ENCODE results near the gene GTF3C4.

GTF3C4 gene

GRCh38 chr9:132670457-132671391 is at the start of gene GTF3C4:
GTF3C4 (plus strand) TSS chr9:132670464; CDS start chr9:132670599, 135 bp downstream.
- DNase-seq (ENCODE audit: low spot score), result peak; percentile 72

DNA sequence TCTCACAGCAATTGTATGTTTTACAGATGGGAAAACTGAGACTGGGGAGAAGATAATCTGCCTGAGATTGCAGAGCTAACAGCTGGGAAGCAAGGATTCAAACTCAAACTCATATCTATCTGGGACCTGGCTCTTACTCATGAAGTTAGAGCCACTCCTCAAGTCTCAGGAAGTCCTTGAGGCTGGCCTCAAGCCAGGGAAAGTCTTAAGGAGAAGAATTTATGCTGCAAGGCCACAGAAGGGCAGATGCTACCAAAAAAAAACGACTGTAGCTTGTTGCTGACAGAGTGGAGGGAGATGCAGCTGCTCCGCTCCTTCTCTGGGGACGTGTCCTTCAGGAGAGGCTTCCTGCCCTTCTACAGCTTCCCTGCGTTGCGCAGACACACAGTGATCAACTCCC is 48.1 kb upstream of the GTF3C4 start:
- DNase-seq (ENCODE audit: low spot score), result no peak

DNA sequence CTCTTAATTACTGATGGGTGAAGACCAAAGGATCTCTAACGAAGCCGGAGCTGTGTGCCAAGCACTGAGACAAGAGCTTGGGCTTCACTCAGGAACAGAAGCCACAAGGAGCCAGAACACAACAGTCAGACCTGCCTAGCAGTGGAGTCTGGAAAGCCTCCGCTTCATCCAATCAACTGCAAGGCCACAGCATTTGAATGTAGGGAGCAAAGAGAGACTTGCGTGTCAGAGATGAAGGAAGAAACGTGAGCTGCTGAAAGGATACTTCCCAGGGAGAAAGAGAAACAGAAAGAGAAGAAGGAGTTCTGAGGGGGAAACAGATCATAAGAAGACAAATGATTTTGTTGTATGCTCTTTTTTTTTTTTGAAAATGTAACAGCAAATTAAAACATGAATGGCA is 44.0 kb upstream of the GTF3C4 start:
- DNase-seq (ENCODE audit: low spot score), result no peak

DNA sequence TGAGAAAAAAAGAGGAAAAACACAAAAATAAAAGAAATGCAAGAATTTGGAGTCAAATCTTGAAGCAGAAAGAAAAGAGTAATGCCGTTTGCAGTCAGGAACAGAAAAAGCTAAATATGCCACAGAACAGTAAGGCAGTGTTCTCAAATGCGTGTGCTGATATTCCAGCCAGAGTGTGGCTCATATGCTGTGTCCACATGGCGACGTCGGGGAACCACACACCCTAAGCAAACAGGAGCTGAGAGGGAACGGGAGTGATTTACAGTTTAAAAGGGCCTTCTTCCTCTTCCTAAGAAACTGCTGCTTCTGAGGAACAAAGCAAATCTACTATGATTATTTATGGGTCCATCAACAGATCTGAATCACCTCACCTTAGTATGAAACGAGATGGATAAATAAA is 43.2 kb upstream of the GTF3C4 start:
- DNase-seq (ENCODE audit: low spot score), result no peak

DNA sequence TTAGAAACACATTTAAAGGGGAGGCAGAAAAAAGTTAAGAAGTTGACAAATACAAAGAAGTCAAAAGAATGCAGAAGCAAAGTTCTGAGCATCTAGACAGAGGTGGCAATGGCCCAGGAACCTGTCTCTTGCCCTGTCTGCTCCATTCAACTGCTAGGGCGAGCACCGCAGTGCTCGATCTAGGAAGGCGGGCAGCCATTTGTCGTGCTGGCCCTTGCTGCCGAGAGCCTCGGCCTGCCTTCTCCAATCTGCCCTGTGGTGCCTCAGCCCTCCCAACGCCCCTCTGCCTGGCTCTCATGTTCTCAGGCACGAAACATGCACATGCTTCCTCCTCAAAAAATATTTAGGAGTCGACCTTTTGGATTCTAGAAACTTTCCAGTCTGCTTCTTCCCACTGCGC is 42.7 kb upstream of the GTF3C4 start:
- DNase-seq (ENCODE audit: low spot score), result no peak

GRCh38 chr9:132628746-132629145 is 41.5 kb upstream of the GTF3C4 start:
- no peak for DNase-seq (ENCODE audit: low spot score)

- DNase-seq (ENCODE audit: low spot score), result no peak
Observed at GRCh38 chr9:132630116-132630515, 40.1 kb upstream of the GTF3C4 start.

DNA sequence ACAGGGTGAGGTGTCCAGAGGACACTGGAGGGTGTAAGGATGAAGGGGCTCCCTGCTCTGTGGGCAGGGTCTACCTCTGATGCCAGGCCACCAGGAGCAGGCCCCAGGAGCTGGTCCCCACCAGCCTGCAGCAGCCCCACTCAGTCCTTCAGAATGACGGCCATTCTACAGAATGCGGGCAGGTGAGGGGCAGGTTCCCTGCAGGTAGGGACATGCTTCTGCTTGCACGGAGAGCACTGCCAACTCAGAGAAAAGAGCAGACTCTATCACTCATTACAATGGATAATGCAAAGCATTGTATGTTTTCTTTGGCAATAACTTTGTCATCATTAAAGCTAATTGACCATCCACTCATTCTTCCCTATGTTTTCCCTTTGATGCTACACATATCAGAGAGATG is 39.5 kb upstream of the GTF3C4 start:
- no peak for DNase-seq (ENCODE audit: low spot score)

GRCh38 chr9:132631280-132631679 is 39.0 kb upstream of the GTF3C4 start:
- no peak for DNase-seq (ENCODE audit: low spot score)

DNA sequence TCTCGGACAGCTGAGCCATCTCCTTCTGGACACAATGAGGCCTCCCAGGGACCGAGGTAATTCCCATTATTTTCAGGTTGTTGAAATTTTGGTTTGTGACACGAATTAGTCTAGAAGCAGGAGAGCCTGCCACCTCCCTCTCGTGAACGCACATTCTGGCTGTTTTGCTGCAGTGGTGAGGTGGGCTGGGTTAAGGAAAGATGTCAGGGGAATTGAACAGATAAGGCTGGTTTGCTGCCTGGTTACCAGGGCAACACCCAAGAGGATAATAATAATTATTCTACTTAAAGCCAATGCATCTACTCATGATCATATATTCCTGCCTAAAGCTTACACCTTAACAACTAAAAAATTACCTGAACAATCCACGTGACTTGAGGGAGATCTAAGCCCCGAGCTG is 38.6 kb upstream of the GTF3C4 start:
- DNase-seq (ENCODE audit: low spot score), result no peak

DNA sequence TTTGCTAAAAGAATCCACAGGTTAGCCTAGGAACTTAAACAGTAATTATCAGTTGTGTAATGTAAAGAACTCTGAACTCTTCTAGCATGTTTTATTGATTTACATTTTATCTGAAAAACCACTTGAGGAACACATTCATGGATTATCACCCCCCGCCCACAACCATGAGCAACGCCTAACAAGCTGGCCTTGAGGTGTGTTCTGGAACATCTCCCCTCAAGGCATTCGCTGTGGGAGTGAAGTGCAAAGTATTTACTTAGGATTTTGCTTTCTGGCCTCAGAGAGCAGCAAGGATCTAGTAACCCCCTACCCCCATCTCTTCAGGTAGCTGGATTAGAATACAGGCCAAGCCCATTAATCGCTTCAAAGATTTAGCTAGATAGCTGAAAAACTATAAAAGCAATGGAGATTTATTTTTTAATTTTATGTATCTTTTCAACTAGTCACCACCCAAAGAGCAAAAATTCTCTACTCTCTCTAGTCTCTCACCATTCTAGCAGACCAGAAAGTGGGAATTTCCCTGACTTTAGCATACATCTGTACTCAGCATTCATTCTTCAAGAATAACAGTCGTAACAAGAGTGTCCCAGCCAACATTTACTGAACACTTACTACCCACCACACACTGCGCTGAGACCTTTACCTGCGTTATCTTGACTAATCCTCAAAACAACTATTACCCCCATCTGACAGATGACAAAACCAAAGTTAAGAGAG is 37.7 kb upstream of the GTF3C4 start:
- no peak for DNase-seq (ENCODE audit: low spot score)

GRCh38 chr9:132634327-132634726 is 35.9 kb upstream of the GTF3C4 start:
- no peak for DNase-seq (ENCODE audit: low spot score)

- no peak for DNase-seq (ENCODE audit: low spot score)
Observed at GRCh38 chr9:132637351-132637750, 32.9 kb upstream of the GTF3C4 start.

GRCh38 chr9:132637801-132638200 is 32.5 kb upstream of the GTF3C4 start:
- DNase-seq (ENCODE audit: low spot score), result no peak

DNA sequence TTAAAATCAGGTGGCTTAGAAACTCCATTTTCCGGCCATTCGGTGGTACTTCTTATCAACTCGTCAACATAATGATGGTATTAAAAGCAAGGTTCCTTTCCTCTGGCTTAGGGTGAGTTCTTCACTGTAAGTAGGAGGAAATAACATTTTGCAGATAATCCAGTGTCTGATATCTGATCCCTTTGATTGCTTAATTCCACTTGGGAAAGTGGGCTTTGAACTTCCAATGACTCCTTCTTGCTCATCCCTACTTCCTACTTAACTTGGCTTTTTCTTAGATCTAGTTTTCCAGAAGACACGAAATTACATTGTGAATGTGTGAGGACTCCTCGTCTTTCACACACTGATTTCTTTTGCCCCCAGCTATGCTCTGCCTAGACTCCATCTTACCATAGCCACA is 32.0 kb upstream of the GTF3C4 start:
- DNase-seq (ENCODE audit: low spot score), result no peak

GRCh38 chr9:132639322-132639721 is 30.9 kb upstream of the GTF3C4 start:
- DNase-seq (ENCODE audit: low spot score), result no peak

GRCh38 chr9:132641216-132641615 is 29.0 kb upstream of the GTF3C4 start:
- DNase-seq (ENCODE audit: low spot score), result no peak

DNA sequence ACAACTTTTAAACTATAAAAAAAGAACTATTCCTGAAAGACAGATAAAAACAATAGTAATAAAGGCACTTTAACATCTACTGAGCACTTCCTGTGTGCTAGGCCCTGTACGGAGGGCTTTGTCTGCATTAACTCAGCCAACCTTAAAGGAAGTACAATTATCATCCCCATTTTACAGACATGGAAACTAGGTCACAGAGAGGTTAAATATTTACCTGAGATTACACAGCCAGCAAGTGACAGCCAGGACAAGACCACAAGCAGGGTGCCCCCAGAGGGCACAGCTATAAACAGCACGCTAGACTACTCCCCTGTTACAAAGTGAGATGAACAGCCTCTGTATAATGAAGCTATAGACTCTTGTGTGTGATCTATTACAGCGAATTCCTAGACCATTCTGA is 26.0 kb upstream of the GTF3C4 start:
- DNase-seq (ENCODE audit: low spot score), result no peak

DNA sequence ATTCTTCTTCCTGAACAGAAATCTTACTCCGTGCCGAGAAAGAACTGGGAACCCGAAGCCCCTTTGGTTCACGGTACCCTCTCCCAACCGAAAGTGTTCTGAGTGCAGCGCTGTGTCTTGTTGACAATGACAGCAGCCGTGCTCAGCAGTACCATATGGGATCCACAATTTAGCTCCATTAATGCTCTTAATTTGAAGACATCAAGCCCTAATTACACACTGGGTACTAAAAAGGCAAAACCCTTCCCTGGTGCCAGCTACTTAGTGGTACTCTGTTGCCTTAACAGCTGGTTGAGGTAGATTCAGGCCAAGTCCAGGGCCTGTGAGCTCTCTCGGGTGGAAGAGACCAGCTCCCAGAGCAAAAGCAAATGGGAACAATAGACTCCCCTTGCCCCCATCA is 25.0 kb upstream of the GTF3C4 start:
- no peak for DNase-seq (ENCODE audit: low spot score)

DNA sequence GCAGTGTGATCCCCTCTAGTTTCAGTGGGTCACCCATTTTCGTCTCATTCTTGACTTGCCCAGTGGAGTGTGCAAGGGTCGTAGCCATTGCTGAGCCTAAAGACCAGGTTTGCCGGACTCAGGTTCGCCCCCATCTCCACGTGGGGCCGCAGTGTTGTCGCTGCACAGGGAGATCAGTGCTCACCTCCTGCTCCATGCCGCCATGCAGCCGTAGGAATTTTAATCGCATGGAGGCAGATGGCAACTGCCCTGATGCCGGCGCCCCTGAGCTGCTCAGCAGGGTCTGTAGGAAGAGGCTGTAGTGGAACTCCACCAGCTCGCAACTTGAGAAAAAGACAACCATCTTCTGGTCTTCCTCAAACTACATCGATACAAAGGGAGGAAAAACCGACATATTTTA is 24.6 kb upstream of the GTF3C4 start:
- DNase-seq (ENCODE audit: low spot score), result no peak

DNA sequence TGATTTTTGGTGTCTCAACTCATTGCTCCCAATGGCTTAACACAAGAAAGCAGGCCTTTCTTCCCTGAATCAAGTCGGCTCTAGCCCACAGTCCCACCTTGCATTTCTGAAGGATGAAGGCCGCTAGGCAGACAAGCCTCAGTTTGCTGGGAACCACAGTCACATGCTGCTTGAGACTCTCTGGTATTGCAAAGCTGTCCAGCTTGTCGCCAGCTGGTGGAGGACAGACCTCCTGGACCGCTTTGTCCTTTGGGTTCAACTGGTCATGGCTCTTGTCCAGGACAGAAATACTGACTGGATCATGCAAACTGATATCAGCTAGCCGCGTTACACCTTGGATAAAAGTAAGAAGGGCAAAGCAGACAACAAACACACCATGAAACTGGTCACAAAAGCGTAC is 23.5 kb upstream of the GTF3C4 start:
- no peak for DNase-seq (ENCODE audit: low spot score)

- DNase-seq (ENCODE audit: low spot score), result no peak
Observed at GRCh38 chr9:132647355-132647754, 22.9 kb upstream of the GTF3C4 start.

- no peak for DNase-seq (ENCODE audit: low spot score)
Observed at GRCh38 chr9:132647806-132648205, 22.5 kb upstream of the GTF3C4 start.

Measured in CD4-positive, alpha-beta T cell treated with Interleukin-15 for 4 hours (primary cell).